ENCODE results near the gene ZFPL1. TPM values are rescaled to one million over a fixed set of nuclear protein-coding genes. Genes with fewer than 3 reads are reported as not detected.

Gene ZFPL1
- polyA plus RNA-seq, 1 experiment, result 30.9 TPM

GRCh38 chr11:65126624-65127274, 42.7 kb downstream of the ZFPL1 start:
- H3K27me3 ChIP-seq (ENCODE audit: control insufficient read depth, insufficient read depth, low read length), result no peaks in the 10 kb centered on the region
- no peak overlapping the region for H3K27ac ChIP-seq (ENCODE audit: low read depth, low read length)
- CTCF ChIA-PET, result no interaction called here
- H3K9me3 ChIP-seq (ENCODE audit: control insufficient read depth, insufficient read depth, low read length), result no peaks in the 10 kb centered on the region; the same call in 1 of the 2 replicates
- TF ChIP-seq CTCF (IDR thresholded peaks at IDR 0.05; ENCODE audit: low read depth, low read length), result no peak
- POLR2A ChIA-PET, result interaction anchor here (1.1 kb wide), 1 partner anchor 8 kb away, joined by 3 read pairs; no protein-coding TSS in a partner anchor
- H3K4me3 ChIP-seq (ENCODE audit: low read depth, low read length), result no peak overlapping the region
- no peak for DNase-seq (ENCODE audit: low read depth, low spot score)

GRCh38 chr11:65127473-65128181, 43.6 kb downstream of the ZFPL1 start:
- ChIA-PET POLR2A (no interaction called here), CTCF (no interaction called here)
- no peak for DNase-seq (ENCODE audit: low read depth, low spot score)
- TF ChIP-seq CTCF (IDR thresholded peaks at IDR 0.05; ENCODE audit: low read depth, low read length), result no peak
- no peaks in the 10 kb centered on the region; the same call in 1 of the 2 replicates for H3K9me3 ChIP-seq (ENCODE audit: control insufficient read depth, insufficient read depth, low read length)
- no peaks in the 10 kb centered on the region for H3K27me3 ChIP-seq (ENCODE audit: control insufficient read depth, insufficient read depth, low read length)
- H3K27ac ChIP-seq (ENCODE audit: low read depth, low read length), result peak overlapping the region; percentile 21
- H3K4me3 ChIP-seq (ENCODE audit: low read depth, low read length), result no peak overlapping the region

- Histone ChIP-seq H3K9me3 (ENCODE audit: control insufficient read depth, insufficient read depth, low read length) (no peaks in the 10 kb centered on the region; the same call in 1 of the 2 replicates), H3K4me3 (ENCODE audit: low read depth, low read length) (no peak overlapping the region), H3K27me3 (ENCODE audit: control insufficient read depth, insufficient read depth, low read length) (no peaks in the 10 kb centered on the region), H3K27ac (ENCODE audit: low read depth, low read length) (peak overlapping the region; percentile 21)
- POLR2A ChIA-PET, result no interaction called here
- TF ChIP-seq CTCF (IDR thresholded peaks at IDR 0.05; ENCODE audit: low read depth, low read length), result no peak
- CTCF ChIA-PET, result interaction anchor here (1.1 kb wide), 1 partner anchor 16 kb away, joined by 4 read pairs; no protein-coding TSS in a partner anchor
- DNase-seq (ENCODE audit: low read depth, low spot score), result no peak
Observed at GRCh38 chr11:65128182-65129145, 44.4 kb downstream of the ZFPL1 start.

DNA sequence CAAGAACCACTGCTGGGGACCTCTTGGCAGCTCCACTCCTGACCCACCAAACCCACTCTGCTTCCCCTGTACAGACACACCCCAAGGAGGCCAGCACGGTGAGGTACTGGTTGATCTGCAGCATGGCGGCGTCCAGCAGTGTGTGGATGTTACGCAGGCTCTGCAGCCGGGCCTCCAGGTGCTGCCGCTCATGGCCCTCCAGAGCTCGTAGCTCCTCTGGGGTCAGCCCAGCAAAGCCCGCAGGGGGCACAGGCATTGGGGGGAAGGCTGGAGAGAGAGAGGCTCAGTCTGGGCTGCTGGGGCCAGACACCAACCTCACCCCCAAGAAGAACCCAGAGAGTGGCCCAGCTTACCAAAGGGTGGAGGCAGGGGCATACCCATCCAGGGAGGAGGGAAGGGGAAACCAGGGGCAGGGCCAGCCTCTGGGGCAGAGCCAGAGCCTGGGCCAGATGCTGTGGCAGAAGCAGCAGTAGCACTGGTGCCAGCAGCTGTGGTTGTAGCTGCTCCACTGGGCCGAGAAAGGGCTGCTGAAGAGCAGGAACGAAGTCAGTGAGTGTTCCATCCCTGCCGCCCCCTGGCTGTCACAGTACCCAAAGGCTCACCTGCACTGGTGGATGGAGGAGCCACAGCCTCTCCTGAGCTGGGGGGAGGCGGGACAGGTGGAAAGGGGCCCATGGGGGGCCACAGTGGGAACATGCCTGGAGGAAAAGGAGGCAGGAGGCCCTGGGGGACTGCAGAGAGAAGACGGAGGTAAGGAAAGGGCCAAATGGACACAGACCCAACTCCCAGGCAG, 45.8 kb downstream of the ZFPL1 start:
- no peak overlapping the region for H3K4me3 ChIP-seq (ENCODE audit: low read depth, low read length)
- H3K27me3 ChIP-seq (ENCODE audit: control insufficient read depth, insufficient read depth, low read length), result no peaks in the 10 kb centered on the region
- no peak overlapping the region for H3K27ac ChIP-seq (ENCODE audit: low read depth, low read length)
- TF ChIP-seq CTCF (IDR thresholded peaks at IDR 0.05; ENCODE audit: low read depth, low read length), result no peak
- no peaks in the 10 kb centered on the region; the same call in 1 of the 2 replicates for H3K9me3 ChIP-seq (ENCODE audit: control insufficient read depth, insufficient read depth, low read length)
- no peak for DNase-seq (ENCODE audit: low read depth, low spot score)
- ChIA-PET POLR2A (interaction anchor here (1.4 kb wide), 1 partner anchor 8 kb away, joined by 4 read pairs; the partner anchor contains the start of genes FAU and MRPL49), CTCF (interaction anchor here (1.1 to 2.1 kb wide), 2 partner anchors 13 to 17 kb away, joined by 4 to 5 read pairs; partner anchors contain the start of gene ZNHIT2)

Measured in AG04450 (cell line).